K562 (cell line): ENCODE results near the gene PALM3.

Source experiments
- EZH2 ChIP-seq: IDR thresholded peaks from 2 replicates; pipeline ENCODE4 v1.6.1; 2012; ENCODE audit warnings: low read depth, mild to moderate bottlenecking, inconsistent platforms, low read length, borderline replicate concordance
- MAZ ChIP-seq, 2 experiments: fragments of 450-650 bp in 1 of 2; sonication (generic) in 1 of 2; formaldehyde crosslinking; IDR thresholded peaks in 1 of 2; conservative IDR thresholded peaks in 1 of 2; 2 replicates each; pipeline versions ENCODE4 v1.4.0 to v1.5.0; 2020; ENCODE audit warnings: mild to moderate bottlenecking in 1 of 2, missing genetic modification reagents in 1 of 2
- POLR2A ChIP-seq: fragments of 450-650 bp; conservative IDR thresholded peaks from 2 replicates; pipeline ENCODE4 v1.6.1; 2016
- ZNF217 ChIP-seq: sonication (generic); formaldehyde crosslinking; IDR thresholded peaks from 2 replicates; pipeline ENCODE4 v1.8.0; 2022; ENCODE audit warnings: mild to moderate bottlenecking, missing genetic modification reagents
- TF ChIP-seq, protein P1 (sequence below): sonication (generic); formaldehyde crosslinking; IDR thresholded peaks from 2 replicates; pipeline ENCODE4 v1.5.0; 2020; ENCODE audit warnings: missing genetic modification reagents
- TF ChIP-seq, protein P2 (sequence below): sonication (generic); formaldehyde crosslinking; IDR thresholded peaks from 2 replicates; pipeline ENCODE4 v1.9.0; 2022; ENCODE audit warnings: mild to moderate bottlenecking, missing genetic modification reagents

DNA sequence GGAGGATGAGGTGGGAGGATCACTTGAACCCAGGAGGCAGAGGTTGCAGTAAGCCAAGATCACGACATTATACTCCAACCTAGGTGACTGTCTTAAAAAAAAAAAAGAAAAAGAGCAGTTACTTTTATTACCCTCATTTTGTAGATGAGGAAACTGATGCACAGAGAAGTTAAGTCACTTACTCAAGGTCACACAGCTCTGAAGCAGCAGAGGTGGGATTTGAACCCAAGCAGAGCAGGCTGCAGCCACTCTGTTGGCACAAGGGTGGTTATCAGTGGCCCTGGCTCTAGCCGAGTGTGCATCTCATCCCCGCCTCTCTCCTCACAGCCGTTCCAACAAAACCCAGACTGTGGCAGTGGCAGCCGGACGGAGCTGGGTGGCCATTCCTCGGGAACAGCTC, 22.7 kb downstream of the PALM3 start:
- TF ChIP-seq MAZ (CRISPR knock-in tag; conservative IDR thresholded peaks at IDR 0.05 in 1 of 2, IDR thresholded peaks at IDR 0.05 in 1 of 2) (no peak), POLR2A (no peak), EZH2 (no peak), ZNF217 (CRISPR knock-in tag) (no peak)
- TF ChIP-seq, protein P1, sequence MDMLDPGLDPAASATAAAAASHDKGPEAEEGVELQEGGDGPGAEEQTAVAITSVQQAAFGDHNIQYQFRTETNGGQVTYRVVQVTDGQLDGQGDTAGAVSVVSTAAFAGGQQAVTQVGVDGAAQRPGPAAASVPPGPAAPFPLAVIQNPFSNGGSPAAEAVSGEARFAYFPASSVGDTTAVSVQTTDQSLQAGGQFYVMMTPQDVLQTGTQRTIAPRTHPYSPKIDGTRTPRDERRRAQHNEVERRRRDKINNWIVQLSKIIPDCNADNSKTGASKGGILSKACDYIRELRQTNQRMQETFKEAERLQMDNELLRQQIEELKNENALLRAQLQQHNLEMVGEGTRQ (CRISPR knock-in tag): no peak
- TF ChIP-seq, protein P2, sequence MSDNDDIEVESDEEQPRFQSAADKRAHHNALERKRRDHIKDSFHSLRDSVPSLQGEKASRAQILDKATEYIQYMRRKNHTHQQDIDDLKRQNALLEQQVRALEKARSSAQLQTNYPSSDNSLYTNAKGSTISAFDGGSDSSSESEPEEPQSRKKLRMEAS (CRISPR knock-in tag): no peak
